K562 (cell line): ENCODE data around the gene RACK1. TPM values are rescaled to one million over a fixed set of nuclear protein-coding genes. Genes with fewer than 3 reads are reported as not detected.

Source experiments
- CBFA2T2 ChIP-seq: fragments of 450-650 bp; conservative IDR thresholded peaks from 2 replicates; pipeline ENCODE4 v1.6.1; 2017; ENCODE audit warnings: mild to moderate bottlenecking
- CREB1 ChIP-seq, 2 experiments: sonication (generic) in 1 of 2; formaldehyde crosslinking in 1 of 2; IDR thresholded peaks; 2 replicates each; pipeline versions ENCODE4 v1.6.1 to v1.8.0; 2012 to 2022; ENCODE audit warnings: inconsistent platforms in 1 of 2, mild to moderate bottlenecking in 1 of 2, missing genetic modification reagents in 1 of 2, moderate library complexity in 1 of 2
- CSDE1 ChIP-seq, 2 experiments: fragments of 450-650 bp; IDR thresholded peaks; 2 replicates each; pipeline ENCODE4 v1.6.1; 2016; ENCODE audit warnings: mild to moderate bottlenecking in 1 of 2
- HNRNPL ChIP-seq: fragments of 200-400 bp; formaldehyde crosslinking; IDR thresholded peaks from 2 replicates; pipeline ENCODE4 v1.6.1; 2017; ENCODE audit warnings: low read depth, mild to moderate bottlenecking, low read length
- KAT2B ChIP-seq: IDR thresholded peaks from one replicate; pipeline ENCODE4 v1.6.1; 2012; ENCODE audit warnings: low read depth, mild to moderate bottlenecking, control low read depth, inconsistent platforms, low read length, moderate library complexity
- SLC30A9 ChIP-seq: fragments of 250-450 bp; sonication (Bioruptor Pico); IDR thresholded peaks from 2 replicates; pipeline ENCODE4 v1.8.0; 2022; ENCODE audit warnings: mild to moderate bottlenecking, moderate library complexity
- ZBTB11 ChIP-seq, 3 experiments: fragments of 200-800 bp in 1 of 3; fragments of 250-450 bp in 1 of 3; fragments of 450-650 bp in 1 of 3; sonication (Bioruptor Pico) in 1 of 3; sonication (Bioruptor generic) in 1 of 3; formaldehyde crosslinking in 1 of 3; IDR thresholded peaks; 2 replicates each; pipeline versions ENCODE4 v1.6.1 to v1.8.0; 2016 to 2022; ENCODE audit warnings: mild to moderate bottlenecking in 2 of 3, missing genetic modification characterization in 2 of 3, missing compliant biosample characterization in 1 of 3, moderate library complexity in 1 of 3
- polyA plus RNA-seq, 8 experiments: library from polyadenylated mRNA; depleted of rRNA in 4 of 8; stranded (reverse) in 5 of 8; unstranded in 3 of 8; fragments of >200 nt; fragmentation: Nextera tagmentation in 2 of 8; fragmentation: Illumina TruSeq in 1 of 8; extraction: Ambion mirVana in 2 of 8; extraction: Trizol in 1 of 8; gene quantifications; 2 replicates each; pipeline versions ENCODE4 v1.2.1 to v1.2.3, GENCODE V29; 2011 to 2014; ENCODE audit warnings: inconsistent platforms in 1 of 8, missing spikeins in 1 of 8
- total RNA-seq, 7 experiments: library from RNA; depleted of rRNA in 6 of 7; stranded (reverse); fragments of >200 nt in 6 of 7; fragmentation: Illumina TruSeq in 2 of 7; extraction: Trizol in 2 of 7; gene quantifications; 2 replicates each; pipeline versions ENCODE4 v1.2.1 to v1.2.3, GENCODE V29; 2011 to 2021; ENCODE audit warnings: low replicate concordance in 1 of 7
- TF ChIP-seq, protein P1 (sequence below), 2 experiments: fragments of 450-650 bp in 1 of 2; IDR thresholded peaks; 2 replicates each; pipeline ENCODE4 v1.6.1; 2011 to 2017; ENCODE audit warnings: low read depth in 2 of 2, antibody characterized with exemption in 1 of 2, borderline replicate concordance in 1 of 2, low read length in 1 of 2, mild to moderate bottlenecking in 1 of 2, mixed read lengths in 1 of 2; ENCODE audit not compliant: control insufficient read depth in 1 of 2
- TF ChIP-seq, protein P2 (sequence below): fragments of 450-650 bp; IDR thresholded peaks from 2 replicates; pipeline ENCODE4 v1.6.1; 2017; ENCODE audit warnings: antibody characterized with exemption, mild to moderate bottlenecking
- TF ChIP-seq, protein P3 (sequence below): sonication (generic); formaldehyde crosslinking; IDR thresholded peaks from 2 replicates; pipeline ENCODE4 v1.9.0; 2022; ENCODE audit warnings: mild to moderate bottlenecking, missing genetic modification reagents
- TF ChIP-seq, protein P4 (sequence below): fragments of 450-650 bp; formaldehyde crosslinking; IDR thresholded peaks from 2 replicates; pipeline ENCODE4 v1.4.0; 2020; ENCODE audit warnings: mild to moderate bottlenecking, mixed read lengths

The RACK1 gene
- total and polyA plus RNA-seq, 9 of the 15 experiments (the other 6 are each of a cell fraction or from before 2014, with no cell fraction given): 2,303 to 5,311 (median 3,833) TPM

DNA sequence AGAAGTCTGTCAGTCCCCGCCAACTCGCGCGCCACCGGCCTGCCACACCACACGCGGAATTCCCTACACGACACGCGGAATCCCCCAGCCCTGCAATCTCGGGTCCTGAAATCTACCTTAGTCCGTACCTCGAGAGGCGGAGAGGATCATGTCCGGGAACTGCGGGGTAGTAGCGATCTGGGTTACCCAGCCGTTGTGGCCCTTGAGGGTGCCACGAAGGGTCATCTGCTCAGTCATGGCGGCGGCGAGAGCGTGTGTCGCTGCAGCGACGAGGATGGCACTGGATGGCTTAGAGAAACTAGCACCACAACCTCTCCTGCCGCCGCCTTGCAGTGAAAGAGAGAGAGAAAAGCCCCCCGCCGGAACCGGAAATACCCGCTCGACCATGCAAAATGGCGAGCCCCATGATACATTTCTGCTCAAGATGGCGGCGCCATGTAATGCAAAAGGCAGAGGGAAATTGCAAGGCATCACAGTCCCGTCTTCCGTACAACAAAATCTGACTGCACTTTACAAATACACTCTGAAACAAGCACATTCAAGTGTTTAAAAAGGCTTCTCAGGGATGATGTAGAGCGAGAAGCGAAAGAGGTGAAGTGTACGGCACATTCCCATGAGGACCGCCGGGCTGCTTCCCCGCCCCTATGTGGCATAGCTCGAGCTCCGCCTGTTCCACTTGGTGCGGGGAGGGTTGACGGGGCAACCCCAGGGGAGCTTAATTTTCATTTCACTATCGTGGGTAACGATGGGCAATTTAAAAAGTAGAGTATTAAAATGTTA is at the start of gene RACK1 (continued):
- TF ChIP-seq, protein P1, sequence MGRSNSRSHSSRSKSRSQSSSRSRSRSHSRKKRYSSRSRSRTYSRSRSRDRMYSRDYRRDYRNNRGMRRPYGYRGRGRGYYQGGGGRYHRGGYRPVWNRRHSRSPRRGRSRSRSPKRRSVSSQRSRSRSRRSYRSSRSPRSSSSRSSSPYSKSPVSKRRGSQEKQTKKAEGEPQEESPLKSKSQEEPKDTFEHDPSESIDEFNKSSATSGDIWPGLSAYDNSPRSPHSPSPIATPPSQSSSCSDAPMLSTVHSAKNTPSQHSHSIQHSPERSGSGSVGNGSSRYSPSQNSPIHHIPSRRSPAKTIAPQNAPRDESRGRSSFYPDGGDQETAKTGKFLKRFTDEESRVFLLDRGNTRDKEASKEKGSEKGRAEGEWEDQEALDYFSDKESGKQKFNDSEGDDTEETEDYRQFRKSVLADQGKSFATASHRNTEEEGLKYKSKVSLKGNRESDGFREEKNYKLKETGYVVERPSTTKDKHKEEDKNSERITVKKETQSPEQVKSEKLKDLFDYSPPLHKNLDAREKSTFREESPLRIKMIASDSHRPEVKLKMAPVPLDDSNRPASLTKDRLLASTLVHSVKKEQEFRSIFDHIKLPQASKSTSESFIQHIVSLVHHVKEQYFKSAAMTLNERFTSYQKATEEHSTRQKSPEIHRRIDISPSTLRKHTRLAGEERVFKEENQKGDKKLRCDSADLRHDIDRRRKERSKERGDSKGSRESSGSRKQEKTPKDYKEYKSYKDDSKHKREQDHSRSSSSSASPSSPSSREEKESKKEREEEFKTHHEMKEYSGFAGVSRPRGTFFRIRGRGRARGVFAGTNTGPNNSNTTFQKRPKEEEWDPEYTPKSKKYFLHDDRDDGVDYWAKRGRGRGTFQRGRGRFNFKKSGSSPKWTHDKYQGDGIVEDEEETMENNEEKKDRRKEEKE (IDR thresholded peaks at IDR 0.05; ENCODE audit: borderline replicate concordance in 1 of 2, control insufficient read depth in 1 of 2, low read depth in 2 of 2, low read length in 1 of 2): peak in 1 of 2 experiments; percentile 81; a peak in 1 of 4 replicates
- TF ChIP-seq CSDE1 (IDR thresholded peaks at IDR 0.05): peak; percentile 36 to 95; a peak in 3 of 4 replicates
- no peak for TF ChIP-seq SLC30A9 (CRISPR knock-in tag)
- no peak for TF ChIP-seq CBFA2T2
- TF ChIP-seq, protein P2, sequence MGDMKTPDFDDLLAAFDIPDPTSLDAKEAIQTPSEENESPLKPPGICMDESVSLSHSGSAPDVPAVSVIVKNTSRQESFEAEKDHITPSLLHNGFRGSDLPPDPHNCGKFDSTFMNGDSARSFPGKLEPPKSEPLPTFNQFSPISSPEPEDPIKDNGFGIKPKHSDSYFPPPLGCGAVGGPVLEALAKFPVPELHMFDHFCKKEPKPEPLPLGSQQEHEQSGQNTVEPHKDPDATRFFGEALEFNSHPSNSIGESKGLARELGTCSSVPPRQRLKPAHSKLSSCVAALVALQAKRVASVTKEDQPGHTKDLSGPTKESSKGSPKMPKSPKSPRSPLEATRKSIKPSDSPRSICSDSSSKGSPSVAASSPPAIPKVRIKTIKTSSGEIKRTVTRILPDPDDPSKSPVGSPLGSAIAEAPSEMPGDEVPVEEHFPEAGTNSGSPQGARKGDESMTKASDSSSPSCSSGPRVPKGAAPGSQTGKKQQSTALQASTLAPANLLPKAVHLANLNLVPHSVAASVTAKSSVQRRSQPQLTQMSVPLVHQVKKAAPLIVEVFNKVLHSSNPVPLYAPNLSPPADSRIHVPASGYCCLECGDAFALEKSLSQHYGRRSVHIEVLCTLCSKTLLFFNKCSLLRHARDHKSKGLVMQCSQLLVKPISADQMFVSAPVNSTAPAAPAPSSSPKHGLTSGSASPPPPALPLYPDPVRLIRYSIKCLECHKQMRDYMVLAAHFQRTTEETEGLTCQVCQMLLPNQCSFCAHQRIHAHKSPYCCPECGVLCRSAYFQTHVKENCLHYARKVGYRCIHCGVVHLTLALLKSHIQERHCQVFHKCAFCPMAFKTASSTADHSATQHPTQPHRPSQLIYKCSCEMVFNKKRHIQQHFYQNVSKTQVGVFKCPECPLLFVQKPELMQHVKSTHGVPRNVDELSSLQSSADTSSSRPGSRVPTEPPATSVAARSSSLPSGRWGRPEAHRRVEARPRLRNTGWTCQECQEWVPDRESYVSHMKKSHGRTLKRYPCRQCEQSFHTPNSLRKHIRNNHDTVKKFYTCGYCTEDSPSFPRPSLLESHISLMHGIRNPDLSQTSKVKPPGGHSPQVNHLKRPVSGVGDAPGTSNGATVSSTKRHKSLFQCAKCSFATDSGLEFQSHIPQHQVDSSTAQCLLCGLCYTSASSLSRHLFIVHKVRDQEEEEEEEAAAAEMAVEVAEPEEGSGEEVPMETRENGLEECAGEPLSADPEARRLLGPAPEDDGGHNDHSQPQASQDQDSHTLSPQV: peak; percentile 28; the same call in 1 of the 2 replicates
- no peak; the same call in 1 of the 2 replicates for TF ChIP-seq CREB1 (IDR thresholded peaks at IDR 0.05)
- TF ChIP-seq CREB1 (CRISPR knock-in tag; IDR thresholded peaks at IDR 0.05): peak; percentile 48
- TF ChIP-seq HNRNPL: no peak
- TF ChIP-seq KAT2B: peak; percentile 41
- peak; percentile 38 to 93 (median 57); a peak in 4 of 6 replicates for TF ChIP-seq ZBTB11 (CRISPR knock-in tag; IDR thresholded peaks at IDR 0.05)
- TF ChIP-seq, protein P3, sequence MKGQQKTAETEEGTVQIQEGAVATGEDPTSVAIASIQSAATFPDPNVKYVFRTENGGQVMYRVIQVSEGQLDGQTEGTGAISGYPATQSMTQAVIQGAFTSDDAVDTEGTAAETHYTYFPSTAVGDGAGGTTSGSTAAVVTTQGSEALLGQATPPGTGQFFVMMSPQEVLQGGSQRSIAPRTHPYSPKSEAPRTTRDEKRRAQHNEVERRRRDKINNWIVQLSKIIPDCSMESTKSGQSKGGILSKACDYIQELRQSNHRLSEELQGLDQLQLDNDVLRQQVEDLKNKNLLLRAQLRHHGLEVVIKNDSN (CRISPR knock-in tag): no peak
- TF ChIP-seq, protein P4, sequence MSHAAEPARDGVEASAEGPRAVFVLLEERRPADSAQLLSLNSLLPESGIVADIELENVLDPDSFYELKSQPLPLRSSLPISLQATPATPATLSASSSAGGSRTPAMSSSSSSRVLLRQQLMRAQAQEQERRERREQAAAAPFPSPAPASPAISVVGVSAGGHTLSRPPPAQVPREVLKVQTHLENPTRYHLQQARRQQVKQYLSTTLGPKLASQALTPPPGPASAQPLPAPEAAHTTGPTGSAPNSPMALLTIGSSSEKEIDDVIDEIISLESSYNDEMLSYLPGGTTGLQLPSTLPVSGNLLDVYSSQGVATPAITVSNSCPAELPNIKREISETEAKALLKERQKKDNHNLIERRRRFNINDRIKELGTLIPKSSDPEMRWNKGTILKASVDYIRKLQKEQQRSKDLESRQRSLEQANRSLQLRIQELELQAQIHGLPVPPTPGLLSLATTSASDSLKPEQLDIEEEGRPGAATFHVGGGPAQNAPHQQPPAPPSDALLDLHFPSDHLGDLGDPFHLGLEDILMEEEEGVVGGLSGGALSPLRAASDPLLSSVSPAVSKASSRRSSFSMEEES (CRISPR knock-in tag): no peak
